Measurements from ENCODE around the gene KCNIP4.

GRCh38 chr4:21366840-21367239 is 581.7 kb downstream of the KCNIP4 start:
- TF ChIP-seq TARDBP (IDR thresholded peaks at IDR 0.05), result no peak
- no peak for TF ChIP-seq ZNF384 (IDR thresholded peaks at IDR 0.05)
- TF ChIP-seq FOXM1 (IDR thresholded peaks at IDR 0.05; ENCODE audit: borderline replicate concordance), result no peak
- TF ChIP-seq L3MBTL2 (conservative IDR thresholded peaks at IDR 0.05), result no peak
- TF ChIP-seq SP1 (IDR thresholded peaks at IDR 0.05), result no peak
- TF ChIP-seq CTBP1 (IDR thresholded peaks at IDR 0.05; ENCODE audit: borderline replicate concordance), result no peak
- TF ChIP-seq SUZ12 (IDR thresholded peaks at IDR 0.05), result no peak

Data from HEK293T (cell line).